Measurements from ENCODE around the gene AKAP7.

- TF ChIP-seq CTCF (IDR thresholded peaks at IDR 0.05; ENCODE audit: low read length) = no peak
- TF ChIP-seq EZH2 (IDR thresholded peaks at IDR 0.05; ENCODE audit: borderline replicate concordance, low read length) = no peak
Measured at GRCh38 chr6:131231891-131232290, 96.6 kb downstream of the AKAP7 start.

Measured in OCI-LY1 (cell line).